Stimulated activated CD4-positive, alpha-beta T cell treated with anti-CD3 and anti-CD28 coated beads, Interleukin-4, amount 100 ng/mL, for 48 hours (primary cell): ENCODE measurements around the gene PCDH15.

Experiments
- DNase-seq, 2 donors: peaks; one replicate each; pipeline ENCODE4 v3.0.0-alpha.2; 2020; ENCODE audit warnings: low read depth in 2 of 2

Gene PCDH15

DNA sequence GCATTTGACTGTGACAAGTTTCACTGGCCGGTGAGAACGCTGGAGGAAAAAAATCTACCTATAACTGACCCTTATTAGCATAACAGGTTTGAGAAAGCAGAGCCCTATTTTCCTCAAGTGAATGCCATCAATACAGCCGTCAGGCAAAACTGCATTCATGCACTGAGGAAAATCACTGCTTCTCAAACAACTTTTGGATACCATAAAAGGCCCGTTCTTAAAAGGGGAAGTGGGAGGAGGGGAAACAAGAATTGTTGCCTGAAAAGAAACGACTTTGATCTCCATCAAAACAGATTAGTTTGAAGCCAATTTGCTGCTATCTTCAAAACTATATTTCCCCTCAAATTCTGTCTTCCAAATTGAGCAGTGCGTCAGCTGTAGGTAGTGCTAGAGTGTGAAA lies 670.6 kb downstream of the PCDH15 start:
- DNase-seq = no peak

DNA sequence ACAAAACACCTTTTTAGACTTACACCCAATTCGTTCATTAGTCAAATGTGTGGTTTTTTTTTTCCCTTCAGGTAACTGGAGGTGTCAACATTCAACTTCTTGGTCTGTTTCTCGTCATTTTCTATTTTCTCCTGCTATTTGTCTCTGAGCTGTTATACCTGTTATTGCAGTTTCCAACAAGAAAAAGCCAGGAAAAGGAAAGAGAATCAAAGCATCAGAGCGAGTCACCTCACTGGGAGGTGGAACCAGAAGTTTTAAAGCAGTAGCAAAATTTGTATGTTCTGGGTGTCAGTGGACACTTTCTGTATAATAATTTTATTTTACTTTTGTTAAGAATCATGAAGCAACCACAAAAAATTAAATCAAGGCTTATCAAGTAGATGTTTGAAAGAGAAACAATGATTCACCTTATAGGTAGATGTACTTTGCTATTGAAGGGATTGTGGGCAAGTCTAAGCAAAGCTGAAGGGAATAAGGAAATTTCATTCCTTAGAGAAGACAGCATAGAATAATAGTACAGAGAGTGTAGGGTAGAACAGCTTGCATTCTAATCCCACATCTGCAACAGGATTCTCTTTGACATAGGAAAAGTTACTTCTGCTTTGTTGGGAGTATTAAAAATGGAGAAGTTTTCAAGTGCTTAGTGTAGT lies 675.8 kb downstream of the PCDH15 start:
- no peak for DNase-seq

DNA sequence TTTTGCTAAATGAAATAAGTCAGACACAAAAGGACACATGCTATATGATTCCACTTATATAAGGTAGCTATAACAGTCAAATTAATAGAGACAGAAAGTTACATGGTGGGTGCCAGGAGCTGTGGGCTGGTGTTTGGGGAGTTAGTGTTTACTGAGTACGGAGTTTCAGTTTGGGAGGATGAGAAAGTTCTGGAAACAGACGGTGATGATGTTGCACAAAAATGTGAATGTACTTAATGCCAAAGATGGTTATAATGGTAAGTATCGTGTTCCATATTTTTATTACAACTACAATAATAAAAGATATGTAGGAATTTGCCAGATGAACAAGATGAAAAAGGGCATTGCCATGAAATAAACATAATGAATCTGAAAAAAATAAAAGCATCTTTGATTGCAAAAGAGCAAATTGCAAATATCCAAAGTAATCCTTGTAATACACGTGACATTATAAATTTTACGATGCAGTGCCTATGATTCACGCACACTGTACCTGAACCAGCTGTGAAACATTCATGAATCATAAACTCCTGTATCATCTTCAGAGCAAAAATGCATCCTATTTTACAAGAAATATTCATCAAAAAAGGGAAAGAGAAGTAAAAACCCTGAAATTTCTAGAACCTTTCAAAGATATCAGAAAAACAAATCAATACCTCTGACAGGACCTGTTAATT lies 676.7 kb downstream of the PCDH15 start:
- no peak for DNase-seq

DNA sequence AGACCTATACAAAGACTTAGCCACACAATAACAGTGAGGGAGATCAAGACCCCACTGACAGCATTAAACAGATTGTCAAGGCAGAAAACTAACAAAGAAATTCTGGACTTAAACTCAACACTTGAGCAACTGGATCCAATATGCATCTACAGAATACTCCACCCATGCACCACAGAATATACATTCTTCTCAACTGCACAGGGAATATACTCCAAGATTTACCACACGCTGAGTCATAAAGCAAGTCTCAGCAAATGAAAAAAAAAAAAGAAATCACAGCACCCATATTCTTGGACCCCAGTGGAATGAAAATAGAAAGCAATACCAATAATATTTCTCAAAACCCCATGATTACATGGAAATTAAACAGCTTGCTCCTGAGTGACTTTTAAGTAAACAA lies 680.2 kb downstream of the PCDH15 start:
- no peak for DNase-seq

DNA sequence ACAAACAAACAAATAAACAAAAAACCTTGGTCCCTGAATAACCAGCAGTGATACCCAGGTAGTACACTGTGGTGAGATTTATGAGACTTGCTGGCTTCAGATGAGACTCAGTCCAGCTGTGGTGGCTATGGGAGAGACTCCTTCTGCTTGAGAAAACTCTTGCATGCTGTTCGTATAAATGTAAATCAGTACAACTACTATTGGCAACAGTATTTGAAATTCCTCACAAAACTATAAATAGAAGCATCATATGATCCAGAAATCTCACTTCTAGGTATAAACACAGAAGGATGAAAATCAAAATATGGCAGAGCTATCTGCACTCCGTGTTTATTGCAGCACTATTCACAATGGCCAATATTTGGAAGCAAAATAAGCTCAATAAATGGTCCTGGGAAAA lies 692.1 kb downstream of the PCDH15 start:
- no peak for DNase-seq

DNA sequence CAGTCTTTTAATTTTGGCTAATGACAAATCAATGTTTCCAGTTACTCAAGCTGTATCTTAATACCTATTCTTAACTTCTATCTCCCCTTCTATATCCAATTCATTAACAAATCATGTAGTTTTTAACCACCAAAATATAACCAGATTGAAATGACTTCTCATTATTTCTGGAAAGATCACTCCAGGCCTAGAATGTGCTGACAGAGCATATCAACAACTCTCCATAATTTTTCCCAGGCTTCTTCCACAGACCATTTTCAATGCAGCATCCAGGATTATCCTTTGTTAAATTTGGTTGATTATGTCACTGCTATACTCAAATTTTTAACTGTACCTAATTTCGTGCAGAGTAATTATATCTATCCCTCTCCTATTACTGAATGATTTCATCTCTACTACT lies 704.1 kb downstream of the PCDH15 start:
- DNase-seq = no peak

DNA sequence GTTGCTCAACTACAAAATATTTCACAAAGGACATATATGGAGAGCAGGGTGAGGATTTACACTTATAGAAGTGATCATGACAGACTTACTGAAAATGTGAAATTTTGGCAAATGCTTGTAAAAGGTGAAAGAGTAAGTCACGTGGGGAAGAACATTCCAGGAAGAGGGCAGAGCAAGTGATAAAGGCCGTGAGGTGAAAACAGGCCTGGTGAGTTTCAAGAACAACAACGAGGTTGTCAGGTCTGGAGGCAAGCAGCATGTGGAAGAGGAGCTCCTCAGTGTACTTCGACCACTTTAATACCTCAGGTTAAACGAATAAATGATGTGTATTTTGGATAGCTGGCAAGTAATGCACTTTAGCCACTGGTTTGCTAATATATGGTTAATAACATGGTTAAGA lies 706.7 kb downstream of the PCDH15 start:
- no peak for DNase-seq

DNA sequence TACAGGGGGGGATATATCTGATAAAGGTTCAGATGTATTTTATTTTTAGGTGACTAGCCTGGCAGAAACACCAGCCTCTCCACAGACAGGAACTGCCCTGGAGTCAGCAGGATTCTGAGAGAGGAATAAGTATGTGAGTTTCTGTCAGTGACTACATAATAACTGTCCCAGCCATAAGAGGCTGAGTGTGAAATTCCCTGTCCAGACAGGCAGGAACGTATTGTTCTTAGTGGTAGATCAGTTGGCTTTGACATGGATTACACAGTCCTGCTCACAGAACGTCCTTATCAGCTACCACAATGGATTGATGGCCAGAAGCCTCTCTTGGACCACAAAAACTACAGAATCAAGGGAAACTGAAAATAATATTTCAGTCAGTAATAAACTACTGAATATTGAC lies 709.8 kb downstream of the PCDH15 start:
- DNase-seq = no peak

DNA sequence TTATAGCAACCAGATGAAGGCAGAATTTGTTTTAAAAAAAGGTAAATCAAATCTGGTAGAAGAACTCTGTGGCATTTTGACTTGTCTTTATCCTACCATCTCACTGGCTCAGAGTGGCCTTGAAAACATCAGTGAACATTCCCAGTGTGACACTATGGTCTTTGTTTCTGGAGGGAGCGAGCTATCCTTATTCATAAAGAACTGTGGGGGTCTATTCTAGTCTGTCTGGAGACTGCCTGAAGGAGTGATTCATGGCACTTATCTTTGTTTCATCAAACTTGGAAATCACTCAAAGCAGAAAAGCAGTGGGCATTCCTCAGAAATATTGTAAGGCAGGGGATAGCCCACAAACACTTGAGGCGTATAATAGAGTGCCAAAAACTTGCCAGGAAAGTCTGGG lies 719.1 kb downstream of the PCDH15 start:
- no peak for DNase-seq

DNA sequence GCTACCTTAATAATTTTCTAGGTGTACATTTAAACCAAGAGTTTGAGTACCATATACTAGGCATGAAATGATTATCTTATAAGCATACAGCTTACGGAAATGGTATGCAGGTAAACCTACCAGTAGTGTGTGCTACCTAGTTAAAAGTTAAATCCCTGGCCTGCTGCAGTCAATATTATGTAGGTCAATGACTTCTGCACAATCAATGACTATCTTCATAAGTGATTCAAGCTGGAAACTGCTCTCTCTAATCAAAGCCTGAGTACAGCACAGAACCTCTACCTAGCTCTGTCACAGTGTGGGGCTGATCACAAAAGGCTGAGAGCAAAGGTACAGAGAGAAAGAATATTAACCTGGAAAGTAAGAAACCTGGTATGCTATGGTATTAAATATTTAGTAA lies 733.7 kb downstream of the PCDH15 start:
- DNase-seq = no peak

DNA sequence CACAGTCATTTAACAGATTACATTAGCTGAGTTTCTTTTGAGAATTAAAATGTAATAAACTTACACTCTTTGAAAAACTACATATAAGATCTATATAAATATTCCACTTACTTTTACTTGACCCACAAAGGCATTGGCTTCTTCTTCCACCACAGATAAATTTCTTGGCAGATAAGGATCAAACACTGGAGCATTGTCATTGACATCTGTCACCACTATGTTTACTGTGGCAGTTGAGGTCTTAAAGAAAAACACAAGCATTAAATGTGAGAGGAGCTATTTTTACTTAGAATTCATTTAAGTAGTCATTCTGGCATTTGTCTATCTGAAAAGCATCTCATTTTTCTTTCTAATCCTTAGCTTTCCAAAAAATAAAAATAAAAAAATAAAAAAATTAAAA lies 734.4 kb downstream of the PCDH15 start:
- DNase-seq = no peak

DNA sequence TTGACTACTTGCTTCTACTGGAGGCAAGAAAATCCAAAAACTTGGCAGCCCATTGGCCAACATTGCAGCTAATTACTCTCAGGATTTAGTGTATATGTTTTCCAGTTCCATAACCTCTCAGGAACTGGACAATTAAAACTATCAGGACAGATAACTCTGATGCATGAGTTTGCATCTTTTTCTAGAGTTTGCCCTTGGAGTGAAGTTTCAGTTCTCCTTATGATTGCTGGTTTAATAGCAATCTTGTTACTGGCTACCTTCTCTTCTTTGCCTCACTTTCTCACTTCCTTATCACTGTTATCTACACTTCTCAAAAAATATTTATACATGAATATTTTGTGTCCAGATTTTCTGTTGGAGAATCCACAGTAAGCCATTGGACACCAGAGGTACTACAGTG lies 735.9 kb downstream of the PCDH15 start:
- no peak for DNase-seq

DNA sequence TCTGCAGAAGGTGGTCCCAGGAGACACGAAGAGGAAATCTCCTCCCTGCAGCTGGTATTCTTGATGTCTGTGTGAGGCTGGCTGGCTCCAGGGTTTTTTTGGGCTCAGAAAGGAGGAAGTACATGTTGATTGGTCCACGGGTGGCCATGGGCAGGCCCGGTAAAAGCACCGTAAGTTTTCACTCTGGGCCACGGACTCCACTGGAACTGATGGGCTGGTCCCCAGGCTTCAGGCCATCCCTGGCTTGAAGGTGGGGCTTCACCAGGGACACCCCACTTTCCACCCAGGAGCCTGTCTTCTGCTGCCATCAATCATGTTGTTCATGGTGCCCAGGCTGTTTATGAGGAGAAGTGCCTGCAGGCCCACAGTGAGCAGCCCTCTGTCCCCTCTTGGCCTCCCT lies 736.8 kb downstream of the PCDH15 start:
- DNase-seq = no peak

DNA sequence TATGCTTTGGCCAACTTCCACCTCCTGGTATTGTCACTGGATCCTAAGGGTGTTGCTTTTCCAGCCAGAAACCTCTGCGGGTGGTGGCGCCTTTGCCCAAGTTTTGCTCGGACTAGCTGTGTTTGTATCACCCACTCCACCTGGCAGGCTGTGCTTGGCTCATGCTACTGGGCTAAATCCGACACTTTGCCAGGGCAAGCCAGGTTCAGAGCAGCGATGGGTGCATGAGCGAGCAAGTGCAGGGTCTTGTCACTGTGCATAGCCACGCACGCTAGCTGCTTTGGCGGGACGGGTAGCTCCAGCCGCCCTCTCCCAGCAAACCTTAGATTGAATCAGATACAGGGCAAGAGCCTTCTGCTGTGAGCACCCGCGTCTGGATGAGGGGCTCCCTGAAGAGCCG lies 737.5 kb downstream of the PCDH15 start:
- no peak for DNase-seq

DNA sequence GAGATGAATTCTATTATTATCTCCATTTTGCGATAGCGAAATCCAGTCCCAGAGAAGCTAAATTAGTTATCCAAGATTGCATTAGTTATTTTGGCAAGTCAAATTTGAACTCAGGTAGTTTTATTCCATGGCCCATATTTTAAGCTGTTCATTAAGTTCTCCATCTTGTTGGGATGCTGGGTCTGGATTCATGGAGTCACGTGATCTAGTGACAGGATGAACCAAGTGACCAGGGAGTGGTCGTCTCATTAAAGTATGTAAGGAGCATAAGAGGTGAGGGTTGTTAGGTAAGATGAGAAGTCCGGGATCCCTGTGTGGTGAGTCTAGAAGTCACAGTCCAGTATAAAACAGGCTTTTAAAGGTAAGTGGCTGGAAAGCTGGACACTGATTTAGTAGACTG lies 740.5 kb downstream of the PCDH15 start:
- DNase-seq = no peak

DNA sequence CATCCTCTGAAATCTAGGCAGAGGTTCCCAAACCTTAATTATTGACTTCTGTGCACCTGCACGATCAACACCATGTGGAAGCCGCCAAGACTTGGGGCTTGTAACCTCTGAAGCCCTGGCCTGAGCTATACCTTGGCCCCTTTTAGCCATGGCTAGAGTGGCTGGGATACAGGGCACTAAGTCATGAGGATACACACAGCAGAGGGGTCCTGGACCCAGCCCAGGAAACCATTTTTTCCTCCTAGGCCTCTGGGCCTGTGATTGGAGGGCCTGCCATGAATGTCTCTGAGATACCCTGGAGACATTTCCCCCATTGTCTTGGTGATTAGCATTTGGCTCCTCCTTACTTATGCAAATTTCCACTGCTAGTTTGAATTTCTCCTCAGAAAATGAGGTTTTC lies 743.7 kb downstream of the PCDH15 start:
- DNase-seq = no peak

DNA sequence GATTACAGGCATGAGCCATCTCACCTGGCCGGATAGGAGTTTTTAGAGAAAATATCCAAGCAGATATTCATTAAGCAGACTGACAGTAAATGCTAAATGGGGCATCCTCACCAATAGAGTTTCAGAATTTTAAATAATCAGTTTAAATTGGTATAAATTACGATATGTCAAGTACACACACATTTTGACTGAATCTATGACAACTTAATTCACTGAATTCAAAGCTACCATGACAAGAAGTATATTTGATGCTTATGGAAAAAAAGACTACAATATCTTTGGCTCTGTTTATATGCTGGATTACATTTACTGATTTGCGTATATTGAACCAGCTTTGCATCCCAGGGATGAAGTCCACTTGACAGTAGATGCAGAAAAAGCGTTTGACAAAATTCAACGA lies 774.7 kb downstream of the PCDH15 start:
- DNase-seq = no peak

DNA sequence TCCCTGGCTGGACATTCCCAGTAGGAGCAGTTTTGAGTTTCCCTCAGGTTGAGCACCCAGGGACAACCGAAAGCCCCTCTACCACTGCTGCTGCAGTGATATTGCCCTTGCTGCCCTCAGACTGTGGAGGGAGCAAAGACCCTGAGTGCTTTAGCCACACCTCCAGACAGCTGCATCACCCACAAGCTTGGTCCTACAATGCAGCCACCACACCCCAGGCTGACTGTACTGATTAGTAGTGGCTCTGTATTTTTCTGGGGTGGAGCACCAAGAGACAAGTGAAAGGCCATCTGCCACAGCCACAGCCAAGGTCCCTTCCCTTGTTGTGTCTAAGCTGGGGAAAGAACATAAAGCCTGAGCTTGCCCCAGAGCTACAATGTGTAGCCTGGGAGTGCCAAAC lies 789.9 kb downstream of the PCDH15 start:
- no peak for DNase-seq

DNA sequence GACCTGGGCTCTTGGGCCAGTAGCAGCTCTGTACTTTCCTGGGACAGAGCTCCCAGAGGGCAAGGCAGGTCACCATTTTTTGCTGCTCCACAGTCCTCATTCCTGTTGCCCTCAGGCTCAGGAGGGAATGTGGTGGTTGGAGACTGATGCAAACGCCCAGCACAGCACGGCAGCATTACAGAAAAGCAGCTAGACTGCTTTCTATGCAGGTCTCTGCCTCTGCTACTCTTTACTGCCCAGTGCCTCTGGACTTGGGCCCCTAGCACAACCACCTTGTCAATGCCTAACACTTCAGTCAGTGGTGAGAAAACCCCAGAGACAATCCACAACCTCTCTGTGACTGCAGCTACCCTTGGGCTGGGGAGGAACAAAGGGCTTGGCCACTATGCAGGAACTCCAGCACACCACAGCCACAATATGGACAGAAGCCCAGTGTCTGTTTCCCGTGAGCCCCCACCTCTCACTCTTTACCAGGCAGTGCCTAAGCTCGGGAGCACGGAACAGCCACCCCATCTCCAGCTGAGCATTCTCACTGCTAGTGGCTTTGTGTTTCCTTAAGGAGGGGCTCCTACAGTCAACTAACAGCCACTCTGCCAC lies 790.6 kb downstream of the PCDH15 start:
- no peak for DNase-seq

DNA sequence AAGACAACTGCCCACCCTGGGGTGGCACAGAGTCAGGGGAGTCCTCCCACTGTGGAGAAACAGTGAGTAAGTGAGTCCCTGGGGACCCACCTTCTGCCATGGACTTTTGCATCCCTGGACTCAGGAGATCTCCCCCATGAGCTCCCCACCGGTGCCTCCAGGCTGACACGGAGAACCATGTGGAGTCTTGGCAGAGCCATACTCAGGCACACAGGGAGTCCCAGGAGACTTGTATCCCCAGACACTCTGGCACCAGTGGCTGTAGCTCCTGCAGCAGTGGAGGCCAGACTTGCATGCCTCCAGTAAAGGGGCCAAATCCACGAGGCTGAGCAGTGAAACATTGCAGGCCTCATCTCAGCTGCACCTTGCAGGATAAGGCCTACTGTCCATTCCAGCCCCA lies 791.4 kb downstream of the PCDH15 start:
- no peak for DNase-seq

DNA sequence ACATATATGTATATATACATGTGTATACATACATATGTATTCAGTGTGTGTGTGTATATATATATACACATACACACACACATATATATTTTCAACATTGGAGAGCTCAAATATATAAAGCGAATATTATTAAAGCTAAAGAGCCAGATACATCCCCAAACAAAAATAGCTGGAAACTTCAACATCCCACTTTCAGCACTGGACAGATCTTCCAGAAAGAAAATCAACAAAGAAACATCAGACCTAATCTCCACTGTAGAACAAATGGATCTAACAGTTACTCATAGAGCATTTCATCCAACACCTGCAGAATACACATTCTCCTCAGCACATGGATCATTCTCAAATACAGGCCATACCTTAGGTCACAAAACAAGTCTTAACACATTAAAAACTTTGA lies 799.0 kb downstream of the PCDH15 start:
- no peak for DNase-seq

DNA sequence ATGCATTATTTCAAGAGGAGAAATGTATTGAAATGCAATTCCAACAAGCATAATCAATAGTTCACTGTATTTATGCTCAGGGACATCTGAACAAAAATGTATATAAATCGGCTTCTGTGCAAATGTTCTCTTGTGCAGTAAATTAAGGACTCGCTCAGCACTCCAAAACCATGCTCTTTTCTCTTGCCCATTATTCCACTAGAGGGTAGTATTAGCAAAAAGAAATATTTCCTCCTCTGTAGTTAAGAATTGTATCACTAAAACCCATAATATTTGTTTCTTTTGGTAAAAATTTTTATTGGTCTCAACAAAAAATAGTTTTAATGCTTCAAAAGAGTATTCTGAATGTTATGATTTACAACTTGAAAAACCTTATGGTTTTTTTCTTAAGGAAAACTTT lies 803.1 kb downstream of the PCDH15 start:
- DNase-seq = no peak

DNA sequence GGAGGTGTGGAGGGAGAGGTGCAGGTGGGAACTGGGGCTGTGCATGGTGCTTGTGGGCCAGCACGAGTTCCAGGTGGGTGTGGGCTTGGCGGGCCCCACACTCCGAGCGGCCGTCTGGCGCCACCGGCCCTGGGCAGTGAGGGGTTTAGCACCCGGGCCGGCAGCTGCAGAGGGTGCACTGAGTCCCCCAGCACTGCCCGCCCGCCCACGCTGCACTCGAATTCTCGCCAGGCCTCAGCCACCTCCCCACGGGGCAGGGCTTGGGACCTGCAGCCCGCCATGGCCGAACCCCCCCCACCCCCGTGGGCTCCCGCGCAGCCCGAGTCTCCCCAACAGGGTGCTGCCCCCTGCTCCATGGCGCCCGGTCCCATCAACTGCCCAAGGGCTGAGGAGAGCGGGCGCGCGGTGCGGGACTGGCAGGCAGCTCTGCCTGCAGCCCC lies 810.2 kb downstream of the PCDH15 start:
- no peak for DNase-seq

DNA sequence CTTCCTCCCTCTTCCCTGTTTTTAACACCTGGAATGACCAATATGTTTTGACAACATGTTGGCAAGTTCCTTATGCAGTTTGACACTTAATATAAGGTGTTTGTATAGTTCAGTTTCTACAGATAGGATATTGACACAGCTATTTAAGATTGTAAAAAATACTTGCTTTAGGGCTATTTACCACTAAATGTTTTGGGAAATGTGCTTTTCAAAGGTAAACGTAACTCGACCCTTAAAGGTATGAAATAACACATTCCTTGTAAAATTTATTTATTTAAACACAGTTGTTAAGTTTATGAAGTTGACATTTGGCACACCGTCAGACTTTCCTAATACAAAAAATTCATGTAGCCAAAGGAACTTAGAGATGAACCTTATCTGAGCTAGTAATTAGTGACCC lies 817.6 kb downstream of the PCDH15 start:
- no peak for DNase-seq
